Jurkat, Clone E6-1 (cell line): Measurements from ENCODE around the gene RAB11FIP3.

ENCODE experiments used
- DNase-seq: peaks from one replicate; pipeline ENCODE4 v3.0.0-alpha.2; 2011; ENCODE audit warnings: low read depth, low spot score
- H3K4me3 ChIP-seq: 2 replicates; pipeline ENCODE4 v1.5.1; 2011; ENCODE audit warnings: mild to moderate bottlenecking, low read length, control low read depth, moderate library complexity

The RAB11FIP3 gene

GRCh38 chr16:566475-567372 is 141.3 kb downstream of the RAB11FIP3 start, which contains the start of gene NHLRC4:
Gene NHLRC4 (plus strand): TSS chr16:567005. CDS start chr16:568048, 1,043 bp downstream.
- DNase-seq, result peak; percentile 55
- H3K4me3 ChIP-seq, result peak within 1 kb of the TSS; percentile 18

GRCh38 chr16:567373-568256 is 142.2 kb downstream of the RAB11FIP3 start:
- H3K4me3 ChIP-seq, result peak overlapping the region; percentile 18; the same call in 1 of the 2 replicates

GRCh38 chr16:568401-569258 is 143.2 kb downstream of the RAB11FIP3 start:
- DNase-seq, result no peak
- peak overlapping the region; percentile 62 for H3K4me3 ChIP-seq

More at GRCh38 chr16:567373-568256, 142.2 kb downstream of the RAB11FIP3 start:
- no peak for DNase-seq

GRCh38 chr16:569445-570254 is 144.2 kb downstream of the RAB11FIP3 start, which contains the start of gene PIGQ:
Gene PIGQ (plus strand): TSS chr16:569968. CDS start chr16:574075, 4,107 bp downstream.
- DNase-seq, result peak; percentile 45
- H3K4me3 ChIP-seq, result peak within 1 kb of the TSS; percentile 67
